Measurements from ENCODE around the gene UNC5C. TPM values are rescaled to one million over a fixed set of nuclear protein-coding genes. Genes with fewer than 3 reads are reported as not detected.

The UNC5C gene
- total and polyA plus RNA-seq, 4 donors = 0.63 to 11.2 (median 8.6) TPM

GRCh38 chr4:95517576-95518345 is 31.0 kb downstream of the UNC5C start:
- no peaks in the 10 kb centered on the region for H3K9me3 ChIP-seq (ENCODE audit: control insufficient read depth, low read length)
- WGBS, 2 donors = 80 to 84% methylated on average over 7 of the region's 7 CpGs
- DNase-seq (no peak), ATAC-seq (ENCODE audit: low FRiP score) (no peak)
- H3K27me3 ChIP-seq (ENCODE audit: control insufficient read depth in 1 of 2, insufficient read depth in 2 of 2, low read length in 1 of 2) = no peaks in the 10 kb centered on the region
- intact Hi-C loops (cut with DNase I) = no loop called here
- no peak overlapping the region for H3K4me3 ChIP-seq (ENCODE audit: low read length in 2 of 2)
- H3K36me3 ChIP-seq (ENCODE audit: control insufficient read depth in 1 of 2, insufficient read depth in 2 of 2, low read length in 1 of 2) = no peaks in the 10 kb centered on the region
- H3K4me1 ChIP-seq (ENCODE audit: control insufficient read depth in 1 of 2, insufficient read depth in 2 of 2, low read length in 2 of 2) = no peaks in the 10 kb centered on the region
- H3K27ac ChIP-seq (ENCODE audit: low read depth in 1 of 2, low read length in 2 of 2) = no peak overlapping the region

- peak in 1 of 2 donors; percentile 49 for DNase-seq
- H3K36me3 ChIP-seq (ENCODE audit: control insufficient read depth in 1 of 2, insufficient read depth in 2 of 2, low read length in 1 of 2) = no peaks in the 10 kb centered on the region
- 62 to 63% methylated on average over 10 of the region's 10 CpGs for WGBS, 2 donors
- intact Hi-C loops (cut with DNase I) = no loop called here
- H3K4me3 ChIP-seq (ENCODE audit: low read length in 2 of 2) = no peak overlapping the region
- H3K9me3 ChIP-seq (ENCODE audit: control insufficient read depth, low read length) = no peaks in the 10 kb centered on the region
- no peak overlapping the region for H3K27ac ChIP-seq (ENCODE audit: low read depth in 1 of 2, low read length in 2 of 2)
- H3K4me1 ChIP-seq (ENCODE audit: control insufficient read depth in 1 of 2, insufficient read depth in 2 of 2, low read length in 2 of 2) = no peaks in the 10 kb centered on the region
- ATAC-seq (ENCODE audit: low FRiP score) = no peak
- H3K27me3 ChIP-seq (ENCODE audit: control insufficient read depth in 1 of 2, insufficient read depth in 2 of 2, low read length in 1 of 2) = no peaks in the 10 kb centered on the region
These were observed 32.2 kb downstream of the UNC5C start for GRCh38 chr4:95516528-95517017.

- Histone ChIP-seq H3K4me1 (ENCODE audit: control insufficient read depth in 1 of 2, insufficient read depth in 2 of 2, low read length in 2 of 2) (no peaks in the 10 kb centered on the region), H3K27me3 (ENCODE audit: control insufficient read depth in 1 of 2, insufficient read depth in 2 of 2, low read length in 1 of 2) (no peaks in the 10 kb centered on the region), H3K36me3 (ENCODE audit: control insufficient read depth in 1 of 2, insufficient read depth in 2 of 2, low read length in 1 of 2) (no peaks in the 10 kb centered on the region), H3K27ac (ENCODE audit: low read depth in 1 of 2, low read length in 2 of 2) (no peak overlapping the region), H3K9me3 (ENCODE audit: control insufficient read depth, low read length) (no peaks in the 10 kb centered on the region), H3K4me3 (ENCODE audit: low read length in 2 of 2) (no peak overlapping the region)
- intact Hi-C loops (cut with DNase I) = no loop called here
- ATAC-seq (ENCODE audit: low FRiP score) (no peak), DNase-seq (no peak)
- WGBS, 2 donors = 0 to 6% methylated on average over 1 of the region's 1 CpG
These were observed 33.2 kb downstream of the UNC5C start for GRCh38 chr4:95515589-95515988.

GRCh38 chr4:95513022-95513421 is 35.8 kb downstream of the UNC5C start:
- no peak overlapping the region for H3K4me3 ChIP-seq (ENCODE audit: low read length in 2 of 2)
- DNase-seq (no peak), ATAC-seq (ENCODE audit: low FRiP score) (no peak)
- H3K9me3 ChIP-seq (ENCODE audit: control insufficient read depth, low read length) = no peaks in the 10 kb centered on the region
- 97% methylated on average over 4 of the region's 4 CpGs for WGBS, 2 donors
- no peak overlapping the region for H3K27ac ChIP-seq (ENCODE audit: low read depth in 1 of 2, low read length in 2 of 2)
- no peaks in the 10 kb centered on the region for H3K4me1 ChIP-seq (ENCODE audit: control insufficient read depth in 1 of 2, insufficient read depth in 2 of 2, low read length in 2 of 2)
- H3K36me3 ChIP-seq (ENCODE audit: control insufficient read depth in 1 of 2, insufficient read depth in 2 of 2, low read length in 1 of 2) = no peaks in the 10 kb centered on the region
- no peaks in the 10 kb centered on the region for H3K27me3 ChIP-seq (ENCODE audit: control insufficient read depth in 1 of 2, insufficient read depth in 2 of 2, low read length in 1 of 2)
- intact Hi-C loops (cut with DNase I) = no loop called here

- Histone ChIP-seq H3K4me3 (ENCODE audit: low read length in 2 of 2) (no peak overlapping the region), H3K27me3 (ENCODE audit: control insufficient read depth in 1 of 2, insufficient read depth in 2 of 2, low read length in 1 of 2) (no peaks in the 10 kb centered on the region), H3K36me3 (ENCODE audit: control insufficient read depth in 1 of 2, insufficient read depth in 2 of 2, low read length in 1 of 2) (no peaks in the 10 kb centered on the region), H3K27ac (ENCODE audit: low read depth in 1 of 2, low read length in 2 of 2) (no peak overlapping the region), H3K4me1 (ENCODE audit: control insufficient read depth in 1 of 2, insufficient read depth in 2 of 2, low read length in 2 of 2) (no peaks in the 10 kb centered on the region), H3K9me3 (ENCODE audit: control insufficient read depth, low read length) (no peaks in the 10 kb centered on the region)
- DNase-seq (no peak), ATAC-seq (ENCODE audit: low FRiP score) (no peak)
- intact Hi-C loops (cut with DNase I) = no loop called here
- 93 to 97% methylated on average over 3 of the region's 3 CpGs for WGBS, 2 donors
These were observed 37.3 kb downstream of the UNC5C start for GRCh38 chr4:95511477-95511876.

- no peak overlapping the region for H3K27ac ChIP-seq (ENCODE audit: low read depth in 1 of 2, low read length in 2 of 2)
- no peaks in the 10 kb centered on the region for H3K27me3 ChIP-seq (ENCODE audit: control insufficient read depth in 1 of 2, insufficient read depth in 2 of 2, low read length in 1 of 2)
- no peaks in the 10 kb centered on the region for H3K36me3 ChIP-seq (ENCODE audit: control insufficient read depth in 1 of 2, insufficient read depth in 2 of 2, low read length in 1 of 2)
- H3K4me3 ChIP-seq (ENCODE audit: low read length in 2 of 2) = no peak overlapping the region
- DNase-seq (no peak), ATAC-seq (ENCODE audit: low FRiP score) (no peak)
- intact Hi-C loops (cut with DNase I) = no loop called here
- no peaks in the 10 kb centered on the region for H3K4me1 ChIP-seq (ENCODE audit: control insufficient read depth in 1 of 2, insufficient read depth in 2 of 2, low read length in 2 of 2)
- no peaks in the 10 kb centered on the region for H3K9me3 ChIP-seq (ENCODE audit: control insufficient read depth, low read length)
- 83 to 89% methylated on average over 2 of the region's 2 CpGs for WGBS, 2 donors
These were observed 37.9 kb downstream of the UNC5C start for GRCh38 chr4:95510877-95511276.

GRCh38 chr4:95510145-95510544 is 38.6 kb downstream of the UNC5C start:
- ATAC-seq (ENCODE audit: low FRiP score) (no peak), DNase-seq (no peak)
- peaks cover 0 to 3% of the 10 kb centered on the region in 2 donors for H3K4me1 ChIP-seq (ENCODE audit: control insufficient read depth in 1 of 2, insufficient read depth in 2 of 2, low read length in 2 of 2)
- WGBS, 2 donors = 9 to 20% methylated on average over 2 of the region's 2 CpGs
- no peak overlapping the region for H3K4me3 ChIP-seq (ENCODE audit: low read length in 2 of 2)
- no peak overlapping the region for H3K27ac ChIP-seq (ENCODE audit: low read depth in 1 of 2, low read length in 2 of 2)
- no peaks in the 10 kb centered on the region for H3K9me3 ChIP-seq (ENCODE audit: control insufficient read depth, low read length)
- intact Hi-C loops (cut with DNase I) = no loop called here
- no peaks in the 10 kb centered on the region for H3K36me3 ChIP-seq (ENCODE audit: control insufficient read depth in 1 of 2, insufficient read depth in 2 of 2, low read length in 1 of 2)
- no peaks in the 10 kb centered on the region for H3K27me3 ChIP-seq (ENCODE audit: control insufficient read depth in 1 of 2, insufficient read depth in 2 of 2, low read length in 1 of 2)

- Histone ChIP-seq H3K9me3 (ENCODE audit: control insufficient read depth, low read length) (no peaks in the 10 kb centered on the region), H3K4me3 (ENCODE audit: low read length in 2 of 2) (no peak overlapping the region), H3K36me3 (ENCODE audit: control insufficient read depth in 1 of 2, insufficient read depth in 2 of 2, low read length in 1 of 2) (no peaks in the 10 kb centered on the region), H3K27ac (ENCODE audit: low read depth in 1 of 2, low read length in 2 of 2) (no peak overlapping the region), H3K27me3 (ENCODE audit: control insufficient read depth in 1 of 2, insufficient read depth in 2 of 2, low read length in 1 of 2) (no peaks in the 10 kb centered on the region), H3K4me1 (ENCODE audit: control insufficient read depth in 1 of 2, insufficient read depth in 2 of 2, low read length in 2 of 2) (peaks cover 0 to 3% of the 10 kb centered on the region in 2 donors)
- intact Hi-C loops (cut with DNase I) = no loop called here
- WGBS, 2 donors = 3 to 5% methylated on average over 1 of the region's 1 CpG
- DNase-seq = no peak
- ATAC-seq (ENCODE audit: low FRiP score) = no peak
These were observed 40.4 kb downstream of the UNC5C start for GRCh38 chr4:95508421-95508820.

GRCh38 chr4:95507561-95507960 is 41.2 kb downstream of the UNC5C start:
- DNase-seq = no peak
- H3K36me3 ChIP-seq (ENCODE audit: control insufficient read depth in 1 of 2, insufficient read depth in 2 of 2, low read length in 1 of 2) = no peaks in the 10 kb centered on the region
- intact Hi-C loops (cut with DNase I) = no loop called here
- peaks cover 0 to 3% of the 10 kb centered on the region in 2 donors for H3K4me1 ChIP-seq (ENCODE audit: control insufficient read depth in 1 of 2, insufficient read depth in 2 of 2, low read length in 2 of 2)
- no peak overlapping the region for H3K4me3 ChIP-seq (ENCODE audit: low read length in 2 of 2)
- no peak for ATAC-seq (ENCODE audit: low FRiP score)
- H3K27me3 ChIP-seq (ENCODE audit: control insufficient read depth in 1 of 2, insufficient read depth in 2 of 2, low read length in 1 of 2) = no peaks in the 10 kb centered on the region
- 89 to 93% methylated on average over 5 of the region's 5 CpGs for WGBS, 2 donors
- no peak overlapping the region for H3K27ac ChIP-seq (ENCODE audit: low read depth in 1 of 2, low read length in 2 of 2)
- H3K9me3 ChIP-seq (ENCODE audit: control insufficient read depth, low read length) = no peaks in the 10 kb centered on the region
